GM12892 (cell line): Measurements from ENCODE around the gene GBF1.

Experiments
- POLR2A ChIP-seq: IDR thresholded peaks from 2 replicates; pipeline ENCODE4 v1.6.1; 2011; ENCODE audit warnings: low read depth, low read length, control low read depth
- POLR2AphosphoS5 ChIP-seq: IDR thresholded peaks from 2 replicates; pipeline ENCODE4 v1.6.1; 2011; ENCODE audit warnings: low read depth, low read length, control low read depth

GRCh38 chr10:102404361-102405107 lies 159.2 kb downstream of the GBF1 start:
- peak; percentile 85; the same call in 1 of the 2 replicates for TF ChIP-seq POLR2AphosphoS5
- peak; percentile 38; the same call in 1 of the 2 replicates for TF ChIP-seq POLR2A
